Retinal pigment epithelial cell (primary cell): ENCODE results near the gene C12orf56.
"Not testable (repeated sequence)": the region's sequence is repeated elsewhere in the genome, so short reads cannot be mapped to it uniquely, and the experiment has no call there.

Experiments
- DNase-seq: peaks from one replicate; pipeline ENCODE4 v3.0.0-alpha.2; 2010; ENCODE audit warnings: low read depth
- H3K4me3 ChIP-seq: 2 replicates; pipeline ENCODE4 v1.5.1; 2011; ENCODE audit warnings: mild to moderate bottlenecking, low read length, control low read depth, moderate library complexity
- TF ChIP-seq, protein P1 (sequence below): conservative IDR thresholded peaks from 2 replicates; pipeline ENCODE4 v1.5.1; 2011; ENCODE audit warnings: low read depth, low read length, control low read depth, inconsistent platforms

C12orf56 gene

GRCh38 chr12:64304571-64304970 is 86.0 kb downstream of the C12orf56 start:
- H3K4me3 ChIP-seq = no peak overlapping the region
- TF ChIP-seq, protein P1, sequence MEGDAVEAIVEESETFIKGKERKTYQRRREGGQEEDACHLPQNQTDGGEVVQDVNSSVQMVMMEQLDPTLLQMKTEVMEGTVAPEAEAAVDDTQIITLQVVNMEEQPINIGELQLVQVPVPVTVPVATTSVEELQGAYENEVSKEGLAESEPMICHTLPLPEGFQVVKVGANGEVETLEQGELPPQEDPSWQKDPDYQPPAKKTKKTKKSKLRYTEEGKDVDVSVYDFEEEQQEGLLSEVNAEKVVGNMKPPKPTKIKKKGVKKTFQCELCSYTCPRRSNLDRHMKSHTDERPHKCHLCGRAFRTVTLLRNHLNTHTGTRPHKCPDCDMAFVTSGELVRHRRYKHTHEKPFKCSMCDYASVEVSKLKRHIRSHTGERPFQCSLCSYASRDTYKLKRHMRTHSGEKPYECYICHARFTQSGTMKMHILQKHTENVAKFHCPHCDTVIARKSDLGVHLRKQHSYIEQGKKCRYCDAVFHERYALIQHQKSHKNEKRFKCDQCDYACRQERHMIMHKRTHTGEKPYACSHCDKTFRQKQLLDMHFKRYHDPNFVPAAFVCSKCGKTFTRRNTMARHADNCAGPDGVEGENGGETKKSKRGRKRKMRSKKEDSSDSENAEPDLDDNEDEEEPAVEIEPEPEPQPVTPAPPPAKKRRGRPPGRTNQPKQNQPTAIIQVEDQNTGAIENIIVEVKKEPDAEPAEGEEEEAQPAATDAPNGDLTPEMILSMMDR = no peak
- DNase-seq = no peak

DNA sequence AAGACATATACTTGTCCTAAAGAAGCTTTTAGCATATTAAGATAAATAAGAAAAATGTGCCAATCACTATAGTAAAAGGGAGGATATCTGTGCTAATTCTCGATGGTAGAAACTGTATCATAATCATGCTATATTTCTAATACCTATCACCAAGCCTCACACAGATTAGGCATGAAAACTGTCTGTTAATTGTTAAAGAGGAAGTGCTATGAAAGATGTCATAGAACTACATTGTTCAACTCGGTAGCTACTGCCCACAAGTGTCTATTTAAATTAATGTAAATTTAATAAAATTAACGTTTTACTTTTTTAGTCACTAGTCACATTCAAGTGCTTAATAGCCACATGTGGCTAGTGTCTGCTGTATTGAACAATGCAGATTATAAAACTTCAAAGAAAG is 90.9 kb downstream of the C12orf56 start:
- DNase-seq = no peak
- H3K4me3 ChIP-seq = no peak overlapping the region
- TF ChIP-seq, protein P1 = no peak

DNA sequence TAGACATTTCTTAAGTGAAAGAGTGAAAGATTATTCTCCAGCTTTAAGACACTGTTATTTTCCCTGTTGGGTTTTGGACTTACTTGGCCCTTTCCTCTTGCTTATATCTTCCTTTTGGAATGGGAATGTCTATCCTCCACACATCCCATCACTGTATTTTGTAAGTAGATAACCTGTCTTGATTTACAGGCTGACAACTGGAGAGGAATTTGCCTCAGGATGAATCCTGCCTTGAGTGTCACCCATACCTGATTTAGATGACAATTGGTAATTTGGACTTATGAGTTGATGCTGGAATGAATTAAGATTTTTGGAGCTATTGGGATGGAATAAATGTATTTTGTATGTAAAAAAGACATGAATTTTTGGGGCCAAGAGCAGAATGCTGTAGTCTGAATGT is 94.3 kb downstream of the C12orf56 start:
- H3K4me3 ChIP-seq = no peak overlapping the region
- TF ChIP-seq, protein P1 = no peak
- DNase-seq = no peak

DNA sequence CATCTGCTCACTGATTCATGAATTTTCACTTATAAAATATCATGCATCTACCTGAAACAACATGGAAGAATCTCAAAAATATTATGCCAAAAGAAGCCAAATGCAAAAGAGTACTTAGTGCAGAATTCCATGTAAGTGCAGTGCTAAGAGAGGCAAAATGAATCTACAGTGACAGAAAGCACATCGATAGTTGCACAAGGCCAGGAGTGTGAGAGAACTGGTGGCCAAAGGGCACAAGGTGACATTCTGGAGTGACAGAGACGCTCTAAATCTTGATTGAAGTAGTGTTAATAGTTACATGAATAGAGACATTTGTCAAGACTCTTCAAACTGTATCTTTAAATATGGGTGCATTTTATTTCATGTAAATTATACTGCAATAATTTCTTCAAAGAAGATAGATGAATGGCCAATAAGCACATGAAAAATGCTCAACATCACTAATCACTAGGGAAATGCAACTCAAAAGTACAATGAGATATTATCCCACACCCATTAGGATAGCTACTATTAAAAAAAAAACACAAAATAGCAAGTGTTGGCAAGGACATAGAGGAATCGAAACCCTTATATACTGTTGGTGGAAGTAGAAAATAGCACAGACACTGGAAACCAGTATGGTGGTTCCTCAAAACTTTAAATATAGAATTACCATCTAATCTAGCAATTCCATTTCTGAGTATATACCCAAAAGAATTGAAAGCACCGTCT is 96.7 kb downstream of the C12orf56 start:
- DNase-seq = no peak
- TF ChIP-seq, protein P1 = no peak
- H3K4me3 ChIP-seq = no peak overlapping the region

DNA sequence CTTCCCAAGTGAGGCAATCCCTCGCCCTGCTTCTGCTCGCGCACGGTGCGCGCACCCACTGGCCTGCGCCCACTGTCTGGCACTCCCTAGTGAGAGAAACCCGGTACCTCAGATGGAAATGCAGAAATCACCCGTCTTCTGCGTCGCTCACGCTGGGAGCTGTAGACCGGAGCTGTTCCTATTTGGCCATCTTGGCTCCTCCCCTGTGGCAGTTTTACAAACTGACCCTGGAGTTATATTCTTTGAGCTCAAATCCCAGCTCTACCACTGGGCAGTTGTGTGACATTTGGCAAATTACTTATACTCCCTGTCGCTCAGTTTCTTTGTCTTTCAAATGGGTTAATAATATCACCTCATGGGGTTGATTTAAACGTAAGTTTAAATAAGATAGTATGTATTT is 97.4 kb downstream of the C12orf56 start:
- not testable (repeated sequence) for H3K4me3 ChIP-seq, DNase-seq

- TF ChIP-seq, protein P1 = no peak
- no peak overlapping the region for H3K4me3 ChIP-seq
- DNase-seq = peak; percentile 4
These were observed 104.0 kb downstream of the C12orf56 start for GRCh38 chr12:64286521-64286920.

DNA sequence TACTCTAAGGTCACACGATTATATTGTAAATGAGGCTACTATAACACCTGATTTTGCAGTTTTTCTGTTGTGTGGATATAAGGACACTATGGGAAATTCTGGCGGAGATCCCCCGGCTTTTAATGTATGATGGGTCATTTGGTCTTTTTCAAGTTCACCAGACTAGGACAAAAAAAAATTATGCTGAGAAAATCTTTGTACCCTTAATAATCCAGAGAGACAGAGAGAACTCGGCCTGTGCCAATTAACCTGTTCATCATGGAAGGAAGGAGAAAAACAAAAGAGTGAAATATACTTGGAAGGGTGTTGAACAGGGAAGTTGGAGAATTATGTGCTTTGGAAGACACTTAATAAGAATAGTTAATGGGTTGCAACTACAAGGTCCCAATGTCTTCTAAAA is 106.3 kb downstream of the C12orf56 start:
- H3K4me3 ChIP-seq = no peak overlapping the region
- TF ChIP-seq, protein P1 = no peak
- DNase-seq = no peak

- H3K4me3 ChIP-seq = no peak overlapping the region
- TF ChIP-seq, protein P1 = no peak
- no peak for DNase-seq
These were observed 112.1 kb downstream of the C12orf56 start for GRCh38 chr12:64278421-64278820.
